ENCODE measurements around the gene FIGN.

FIGN gene

GRCh38 chr2:163606878-163607277, 128.9 kb downstream of the FIGN start:
- DNase-seq, result no peak

GRCh38 chr2:163605779-163606178, 130.0 kb downstream of the FIGN start:
- DNase-seq, result no peak

- DNase-seq, result no peak
These were observed 130.8 kb downstream of the FIGN start for GRCh38 chr2:163604941-163605555.

DNA sequence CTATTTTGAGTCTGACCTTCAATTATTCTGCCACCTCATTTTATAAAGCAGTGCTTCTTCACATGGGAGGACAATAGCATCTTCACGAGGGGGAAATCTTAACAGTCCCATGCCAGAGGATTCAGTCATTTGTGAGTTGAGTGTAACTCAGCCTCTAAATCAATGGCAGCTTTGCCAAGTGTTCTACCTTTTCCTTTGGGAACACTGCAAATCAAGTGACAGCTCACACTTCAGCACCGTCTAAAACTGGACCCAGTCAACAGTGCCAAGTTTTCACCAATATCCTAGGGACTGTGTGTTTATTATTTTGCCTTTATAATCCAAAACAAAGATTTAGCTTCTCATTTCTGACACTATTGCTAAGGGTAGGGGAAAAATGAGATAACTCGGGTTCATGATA, 133.6 kb downstream of the FIGN start:
- DNase-seq, result no peak

- no peak for DNase-seq
These were observed 134.4 kb downstream of the FIGN start for GRCh38 chr2:163601377-163601776.

- DNase-seq, result no peak
These were observed 135.0 kb downstream of the FIGN start for GRCh38 chr2:163600801-163601200.

DNA sequence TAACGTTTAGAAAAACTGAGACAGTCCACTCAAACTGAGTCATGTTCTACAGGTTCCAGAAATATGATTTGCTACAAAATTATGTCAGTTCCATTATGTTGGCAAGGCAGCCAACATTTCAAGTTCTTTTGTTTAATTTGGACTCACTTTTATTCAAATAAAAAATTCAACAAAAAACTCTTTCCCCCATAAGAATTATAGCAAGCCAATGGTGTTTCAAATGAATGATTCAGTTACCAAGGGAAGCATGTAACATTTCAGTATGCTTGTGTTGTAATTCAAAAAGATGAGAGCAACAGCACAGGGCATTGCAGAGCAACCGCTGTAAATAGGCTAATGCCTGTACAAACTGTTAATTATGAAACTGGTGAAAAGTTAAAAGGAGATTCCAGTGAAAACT, 140.8 kb downstream of the FIGN start:
- DNase-seq, result no peak

- DNase-seq, result no peak
These were observed 141.3 kb downstream of the FIGN start for GRCh38 chr2:163594497-163594896.

GRCh38 chr2:163593982-163594381, 141.8 kb downstream of the FIGN start:
- no peak for DNase-seq

GRCh38 chr2:163592954-163593622, 142.7 kb downstream of the FIGN start:
- no peak for DNase-seq

DNA sequence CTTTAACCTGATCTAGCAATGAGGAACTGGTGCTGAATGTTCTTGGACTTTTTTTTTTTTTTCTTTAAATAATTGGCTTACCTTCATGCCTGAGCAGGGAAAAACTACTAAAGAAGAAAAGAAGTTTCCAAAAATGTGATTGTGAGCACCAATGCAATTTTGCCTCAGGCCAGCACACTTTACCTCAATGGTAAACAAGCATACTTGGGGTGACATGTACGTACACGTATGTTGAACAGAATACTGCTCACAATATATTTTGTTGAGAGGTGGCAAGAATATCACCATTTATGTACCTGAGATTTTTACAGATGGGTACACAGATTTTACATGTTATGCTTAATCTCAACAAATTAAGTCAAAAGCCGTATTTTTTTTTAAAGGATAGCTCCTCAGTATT, 144.3 kb downstream of the FIGN start:
- DNase-seq, result no peak

DNA sequence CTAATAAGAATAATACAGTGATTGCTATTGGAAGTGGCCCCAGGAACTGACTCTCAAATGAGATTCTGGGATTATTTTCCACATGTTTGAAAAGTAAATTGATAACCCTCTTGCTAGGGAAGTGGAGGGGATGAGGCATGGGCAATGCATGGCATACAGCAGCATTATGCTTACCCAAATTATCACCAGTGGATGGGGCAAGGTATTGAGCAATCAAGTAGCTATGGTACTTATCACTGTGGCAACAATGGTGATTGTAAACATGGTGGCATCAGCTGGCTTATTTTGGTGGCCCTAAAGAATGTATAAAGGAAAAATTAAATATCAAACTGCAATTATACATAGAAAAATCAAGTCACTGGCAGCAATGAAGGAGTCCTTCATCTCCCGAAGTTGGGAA, 155.1 kb downstream of the FIGN start:
- no peak for DNase-seq

DNA sequence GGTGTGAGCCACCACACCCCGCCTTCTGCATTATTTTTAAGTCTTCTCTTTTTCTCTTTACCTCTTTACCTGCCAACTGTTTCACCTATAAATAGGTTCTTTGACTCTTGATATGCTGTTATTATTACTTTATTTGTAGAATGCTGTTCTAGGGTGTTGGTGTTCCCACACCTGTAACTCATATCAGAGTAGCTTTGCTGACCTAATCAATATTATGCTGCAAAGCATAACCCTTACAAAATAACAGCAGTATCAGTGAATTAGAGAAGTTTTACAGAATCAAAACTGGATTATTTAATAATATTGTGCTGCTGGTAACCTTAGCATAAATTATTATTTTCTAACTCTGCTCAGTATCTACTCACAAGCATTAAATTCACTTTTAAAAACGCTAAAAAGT, 161.5 kb downstream of the FIGN start:
- DNase-seq, result no peak

- DNase-seq, result no peak
These were observed 162.2 kb downstream of the FIGN start for GRCh38 chr2:163573652-163574051.

DNA sequence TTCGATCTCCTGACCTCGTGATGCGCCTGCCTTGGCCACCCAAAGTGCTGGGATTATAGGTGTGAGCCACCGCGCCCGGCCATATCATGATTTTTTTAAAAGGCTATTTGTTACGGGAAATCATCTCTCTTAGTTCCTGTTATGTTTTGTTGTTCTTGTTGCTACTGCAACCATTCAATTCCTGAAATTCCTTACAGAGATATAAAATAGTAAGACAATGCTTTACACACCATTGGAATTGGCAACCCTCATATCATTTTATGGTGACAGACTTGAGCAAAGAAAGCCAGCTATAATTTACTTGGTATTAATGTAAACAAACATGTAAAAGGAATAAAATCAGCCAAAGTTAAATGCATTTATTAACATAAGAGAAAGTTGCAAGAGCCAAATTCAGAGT, 163.0 kb downstream of the FIGN start:
- DNase-seq, result no peak

DNA sequence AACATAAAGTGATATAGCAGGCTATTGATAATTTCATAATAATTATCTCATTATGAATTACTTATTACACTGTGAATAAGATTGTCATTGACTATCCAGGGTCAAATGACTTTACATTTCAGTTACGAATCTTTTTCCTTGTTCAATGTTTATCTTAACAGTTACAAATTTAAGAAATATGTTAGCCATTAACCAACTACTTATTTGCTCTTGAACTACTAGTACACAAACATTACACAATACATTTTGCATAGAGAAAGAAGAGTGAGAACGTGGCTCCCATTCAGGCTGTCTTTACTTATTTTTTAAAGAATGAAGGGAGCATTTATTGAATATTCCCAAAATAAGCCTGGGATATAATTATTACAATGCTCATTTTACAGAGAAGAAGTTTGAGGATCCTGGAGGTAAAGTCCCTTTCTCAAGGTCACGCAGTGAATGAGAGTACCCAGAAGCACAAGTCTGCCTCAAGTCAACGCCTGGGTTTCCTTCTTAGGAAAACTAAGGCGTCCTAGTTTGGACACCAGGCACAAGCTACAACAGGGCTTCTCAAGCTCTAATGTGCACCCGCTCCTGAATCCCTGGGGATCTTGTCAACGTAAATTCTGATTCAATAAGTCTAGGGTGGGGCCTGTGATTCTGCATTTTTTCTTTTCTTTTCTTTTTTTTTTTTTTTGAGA, 164.2 kb downstream of the FIGN start:
- no peak for DNase-seq

DNA sequence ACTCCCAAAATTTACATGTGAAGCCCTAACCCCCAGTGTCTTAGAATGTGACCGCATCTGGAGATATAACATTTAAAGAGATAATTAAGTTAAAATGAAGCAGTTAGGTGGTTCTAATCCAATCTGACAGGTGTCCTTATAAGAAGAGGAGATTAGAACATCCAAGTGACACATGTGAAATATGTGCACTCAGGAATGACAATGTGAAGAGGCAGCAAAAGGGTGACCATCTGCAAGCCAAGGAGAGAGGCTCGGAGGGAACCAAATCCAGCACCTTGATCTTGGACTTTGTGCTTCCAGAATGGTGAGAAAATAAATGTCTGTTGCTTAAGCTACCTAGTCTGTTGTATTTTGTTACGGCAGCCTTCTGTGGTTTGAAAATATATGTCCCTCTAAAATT, 165.4 kb downstream of the FIGN start:
- no peak for DNase-seq

DNA sequence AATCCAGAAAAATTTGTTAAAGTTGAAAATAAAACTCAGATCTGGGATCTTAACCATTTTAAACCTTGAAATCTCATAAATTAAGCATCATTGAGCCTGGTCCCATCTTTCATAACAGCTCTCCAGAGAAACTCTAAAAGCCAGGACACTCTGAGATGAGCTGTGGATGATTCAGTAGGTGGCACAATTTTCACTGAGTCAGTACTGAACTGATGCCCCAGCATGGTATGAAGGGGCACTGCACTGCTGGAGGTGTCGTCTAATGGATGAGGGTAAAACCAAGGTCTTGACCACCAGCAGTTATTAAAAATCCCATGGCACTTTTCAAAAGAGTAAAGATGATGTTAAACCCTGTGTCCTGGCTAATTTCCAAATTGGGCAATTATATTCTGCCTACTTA, 170.6 kb downstream of the FIGN start:
- no peak for DNase-seq

- DNase-seq, result no peak
These were observed 171.6 kb downstream of the FIGN start for GRCh38 chr2:163564236-163564635.

DNA sequence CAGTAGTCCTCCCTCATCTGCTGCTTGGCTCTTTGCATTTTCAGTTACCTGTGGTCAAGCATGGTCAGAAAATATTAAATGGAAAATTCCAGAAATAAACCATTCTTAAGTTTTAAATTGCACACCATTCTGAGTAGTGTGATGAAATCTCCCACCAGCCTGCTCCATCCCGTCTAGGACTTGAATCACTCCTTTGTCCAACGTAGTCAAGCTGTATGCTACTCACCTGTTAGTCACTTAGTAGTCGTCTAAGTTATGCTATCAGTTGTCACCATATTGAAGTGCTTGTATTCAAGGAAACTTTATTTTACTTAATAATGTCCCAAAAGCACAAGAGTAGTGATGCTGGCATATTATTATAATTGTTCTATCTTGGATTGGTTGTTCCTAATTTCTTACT, 172.5 kb downstream of the FIGN start:
- DNase-seq, result no peak

DNA sequence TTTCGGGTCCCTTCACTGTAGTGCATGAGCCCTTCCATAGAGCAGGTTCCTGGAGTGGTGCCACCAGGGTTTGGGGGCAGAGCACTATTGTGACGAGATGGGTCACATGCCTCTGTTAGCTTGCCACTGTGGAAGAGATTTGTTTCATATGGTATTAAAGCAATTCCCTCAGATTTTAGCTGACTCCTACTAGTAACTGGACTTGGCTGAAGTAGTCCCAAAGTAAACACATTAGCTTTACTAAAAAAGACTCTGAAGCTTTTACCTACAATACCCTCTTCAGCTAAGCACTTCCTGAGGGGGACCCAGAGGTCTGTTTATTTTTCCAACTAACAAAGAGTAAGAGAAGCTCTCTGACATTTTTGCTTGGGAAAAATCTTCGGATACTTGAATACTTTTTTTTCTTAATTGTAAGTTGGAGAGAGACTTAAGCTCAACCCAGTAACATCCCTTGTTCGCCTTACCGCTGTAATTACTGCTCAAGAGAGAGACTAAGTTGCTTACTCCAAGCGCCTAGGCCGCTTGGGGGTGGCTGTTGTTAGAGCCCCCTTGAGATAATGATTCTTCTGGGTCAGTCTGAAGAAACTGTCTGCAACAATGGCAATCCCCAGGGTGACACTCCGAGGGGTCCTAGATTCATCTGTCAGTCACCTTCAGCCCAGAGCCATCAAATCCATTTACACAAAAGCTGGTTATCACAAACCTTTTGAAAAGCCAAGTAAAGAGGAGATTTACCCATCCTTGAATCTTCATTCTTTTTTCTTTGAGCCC, 177.4 kb downstream of the FIGN start:
- no peak for DNase-seq

- no peak for DNase-seq
These were observed 179.3 kb downstream of the FIGN start for GRCh38 chr2:163556511-163556910.

GRCh38 chr2:163554864-163555263, 180.9 kb downstream of the FIGN start:
- DNase-seq, result no peak

- no peak for DNase-seq
These were observed 182.2 kb downstream of the FIGN start for GRCh38 chr2:163553601-163554000.

Data from femur (tissue), 1 donor.